SH-SY5Y (cell line): ENCODE results near the gene HAUS5.

Experiments
- GATA2 ChIP-seq: IDR thresholded peaks from 2 replicates; pipeline ENCODE4 v1.6.1; 2011; ENCODE audit warnings: mild to moderate bottlenecking, low read depth, low read length
- GATA3 ChIP-seq: IDR thresholded peaks from 2 replicates; pipeline ENCODE4 v1.6.1; 2011; ENCODE audit warnings: low read depth, mild to moderate bottlenecking, low read length, moderate library complexity

HAUS5 gene

GRCh38 chr19:35612559-35613321 lies at the start of gene HAUS5:
Gene HAUS5, plus strand, starts transcription at chr19:35612735. Its CDS starts 60 bp downstream, at chr19:35612795.
- TF ChIP-seq GATA3, result no peak
- TF ChIP-seq GATA2, result no peak

GRCh38 chr19:35562776-35563175 lies 49.8 kb upstream of the HAUS5 start:
- TF ChIP-seq GATA2 (no peak), GATA3 (no peak)

GRCh38 chr19:35563207-35563829 lies 49.2 kb upstream of the HAUS5 start, which contains the start of gene ATP4A:
Gene ATP4A, minus strand, starts transcription at chr19:35563658. Its CDS starts 29 bp downstream, at chr19:35563629.
- no peak for TF ChIP-seq GATA2

GRCh38 chr19:35565016-35565856 lies 47.3 kb upstream of the HAUS5 start:
- TF ChIP-seq GATA2 (no peak), GATA3 (no peak)

- no peak for TF ChIP-seq GATA3
- no peak for TF ChIP-seq GATA2
These were observed 45.8 kb upstream of the HAUS5 start for GRCh38 chr19:35566738-35567137.

GRCh38 chr19:35569281-35569781 lies 43.2 kb upstream of the HAUS5 start:
- TF ChIP-seq GATA2 (no peak), GATA3 (no peak)

- no peak for TF ChIP-seq GATA2
These were observed 41.0 kb upstream of the HAUS5 start for GRCh38 chr19:35571406-35571965.

GRCh38 chr19:35577918-35578317 lies 34.6 kb upstream of the HAUS5 start:
- TF ChIP-seq GATA2 (no peak), GATA3 (no peak)

- TF ChIP-seq GATA2 (no peak), GATA3 (no peak)
These were observed 33.8 kb upstream of the HAUS5 start for GRCh38 chr19:35578707-35579106.

GRCh38 chr19:35582760-35583159 lies 29.8 kb upstream of the HAUS5 start:
- TF ChIP-seq GATA3 (no peak), GATA2 (no peak)

GRCh38 chr19:35585848-35586247 lies 26.7 kb upstream of the HAUS5 start, which contains the start of gene PMIS2:
Gene PMIS2, plus strand, starts transcription at chr19:35586173. Its CDS starts 87 bp downstream, at chr19:35586260.
- TF ChIP-seq GATA2 (no peak), GATA3 (no peak)

GRCh38 chr19:35587321-35587720 lies 25.2 kb upstream of the HAUS5 start:
- no peak for TF ChIP-seq GATA2

GRCh38 chr19:35590875-35591274 lies 21.7 kb upstream of the HAUS5 start:
- TF ChIP-seq GATA2 (no peak), GATA3 (no peak)

- TF ChIP-seq GATA2 (no peak), GATA3 (no peak)
These were observed 20.3 kb upstream of the HAUS5 start for GRCh38 chr19:35592226-35592625.

- TF ChIP-seq GATA2, result no peak
- no peak for TF ChIP-seq GATA3
These were observed 16.6 kb upstream of the HAUS5 start for GRCh38 chr19:35595928-35596327.
